ENCODE results near the gene HECW1.

The HECW1 gene

DNA sequence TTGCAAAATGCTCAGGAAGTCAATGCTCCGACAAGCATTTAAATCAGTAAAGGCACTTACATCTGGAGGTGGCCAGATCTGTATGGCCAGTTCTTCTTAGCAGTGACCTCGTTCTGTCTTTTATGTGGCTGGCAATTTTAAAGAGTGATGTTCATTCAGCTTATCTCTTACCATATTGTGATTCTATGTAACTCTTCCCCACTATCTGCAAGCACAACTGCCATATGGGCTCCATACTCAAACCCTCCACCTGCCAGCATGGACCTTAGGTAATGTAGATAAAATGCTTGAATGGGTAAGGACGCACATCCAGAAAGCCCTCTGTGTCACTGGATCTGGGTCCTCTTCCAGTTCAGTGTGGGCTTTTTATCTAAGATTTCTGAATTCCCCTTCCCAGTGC lies 428.0 kb downstream of the HECW1 start:
- H3K4me3 ChIP-seq (ENCODE audit: low read length): no peak overlapping the region
- DNase-seq (ENCODE audit: low read depth): no peak
- no peak for TF ChIP-seq CTCF (conservative IDR thresholded peaks at IDR 0.05; ENCODE audit: low read depth, low read length)

- no peak overlapping the region for H3K4me3 ChIP-seq (ENCODE audit: low read length)
- no peak for DNase-seq (ENCODE audit: low read depth)
- no peak for TF ChIP-seq CTCF (conservative IDR thresholded peaks at IDR 0.05; ENCODE audit: low read depth, low read length)
Observed at GRCh38 chr7:43542716-43543115, 430.3 kb downstream of the HECW1 start.

GRCh38 chr7:43546231-43546630 lies 433.8 kb downstream of the HECW1 start:
- no peak overlapping the region for H3K4me3 ChIP-seq (ENCODE audit: low read length)
- DNase-seq (ENCODE audit: low read depth): no peak
- no peak for TF ChIP-seq CTCF (conservative IDR thresholded peaks at IDR 0.05; ENCODE audit: low read depth, low read length)

DNA sequence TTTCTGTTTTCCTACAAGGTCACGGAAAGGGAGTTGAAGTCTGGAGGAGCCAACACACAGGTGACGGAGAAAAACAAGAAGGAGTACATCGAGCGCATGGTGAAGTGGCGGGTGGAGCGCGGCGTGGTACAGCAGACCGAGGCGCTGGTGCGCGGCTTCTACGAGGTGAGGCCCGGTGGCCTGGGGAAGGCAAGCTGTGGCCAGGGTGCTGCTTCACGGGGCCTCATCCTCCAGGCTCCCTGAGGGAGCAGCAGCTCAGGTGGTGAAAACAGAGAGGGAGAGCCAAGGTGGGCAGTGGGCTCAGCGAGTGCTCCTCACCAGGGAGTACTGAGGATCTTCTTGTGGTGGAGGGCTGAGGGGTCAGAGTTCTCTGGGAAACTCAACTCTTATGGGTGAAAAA lies 438.0 kb downstream of the HECW1 start:
- DNase-seq (ENCODE audit: low read depth): no peak
- H3K4me3 ChIP-seq (ENCODE audit: low read length): no peak overlapping the region
- TF ChIP-seq CTCF (conservative IDR thresholded peaks at IDR 0.05; ENCODE audit: low read depth, low read length): no peak

GRCh38 chr7:43552122-43552521 lies 439.7 kb downstream of the HECW1 start:
- TF ChIP-seq CTCF (conservative IDR thresholded peaks at IDR 0.05; ENCODE audit: low read depth, low read length): no peak
- no peak for DNase-seq (ENCODE audit: low read depth)
- no peak overlapping the region for H3K4me3 ChIP-seq (ENCODE audit: low read length)

DNA sequence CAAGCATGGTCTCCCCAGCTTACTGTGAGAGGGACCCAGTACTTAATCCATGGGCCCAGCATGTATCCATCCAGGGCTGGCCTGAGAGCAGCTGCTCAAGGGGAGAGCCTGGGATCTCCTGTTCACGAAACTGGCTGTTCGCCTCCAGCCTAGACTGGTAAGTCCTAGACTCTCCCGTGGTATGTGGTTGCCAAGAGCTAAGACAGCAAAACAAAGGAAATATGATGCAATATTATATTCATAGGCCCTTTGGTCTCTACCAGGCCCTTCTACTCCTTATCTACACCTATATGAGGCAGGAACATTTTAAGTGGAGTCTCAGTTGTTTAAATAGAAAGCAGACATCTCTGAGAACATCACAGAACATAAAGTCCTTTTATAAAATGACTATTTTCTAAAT lies 441.6 kb downstream of the HECW1 start:
- DNase-seq (ENCODE audit: low read depth): no peak
- H3K4me3 ChIP-seq (ENCODE audit: low read length): no peak overlapping the region

DNA sequence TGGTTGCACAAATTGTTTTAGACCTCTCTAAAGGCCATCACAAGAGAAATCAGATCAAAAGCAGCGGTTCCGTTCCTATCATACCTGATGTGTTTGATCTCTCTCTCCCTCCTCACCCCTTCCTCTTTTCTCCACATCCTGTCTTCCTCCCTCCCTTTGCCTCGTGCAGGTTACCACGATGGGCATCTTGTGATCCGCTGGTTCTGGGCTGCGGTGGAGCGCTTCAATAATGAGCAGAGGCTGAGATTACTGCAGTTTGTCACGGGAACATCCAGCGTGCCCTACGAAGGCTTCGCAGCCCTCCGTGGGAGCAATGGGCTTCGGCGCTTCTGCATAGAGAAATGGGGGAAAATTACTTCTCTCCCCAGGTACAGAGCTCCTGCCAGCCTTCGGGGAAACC lies 442.0 kb downstream of the HECW1 start:
- TF ChIP-seq CTCF (conservative IDR thresholded peaks at IDR 0.05; ENCODE audit: low read depth, low read length): no peak
- no peak overlapping the region for H3K4me3 ChIP-seq (ENCODE audit: low read length)
- DNase-seq (ENCODE audit: low read depth): no peak

More for the DNA sequence above, 441.6 kb downstream of the HECW1 start:
- no peak for TF ChIP-seq CTCF (conservative IDR thresholded peaks at IDR 0.05; ENCODE audit: low read depth, low read length)

Data from retinal pigment epithelial cell (primary cell).